ENCODE results near the gene XG. TPM values are rescaled to one million over a fixed set of nuclear protein-coding genes. Genes with fewer than 3 reads are reported as not detected.

Gene XG
- total RNA-seq, 1 experiment from 2014 or later = not detected

DNA sequence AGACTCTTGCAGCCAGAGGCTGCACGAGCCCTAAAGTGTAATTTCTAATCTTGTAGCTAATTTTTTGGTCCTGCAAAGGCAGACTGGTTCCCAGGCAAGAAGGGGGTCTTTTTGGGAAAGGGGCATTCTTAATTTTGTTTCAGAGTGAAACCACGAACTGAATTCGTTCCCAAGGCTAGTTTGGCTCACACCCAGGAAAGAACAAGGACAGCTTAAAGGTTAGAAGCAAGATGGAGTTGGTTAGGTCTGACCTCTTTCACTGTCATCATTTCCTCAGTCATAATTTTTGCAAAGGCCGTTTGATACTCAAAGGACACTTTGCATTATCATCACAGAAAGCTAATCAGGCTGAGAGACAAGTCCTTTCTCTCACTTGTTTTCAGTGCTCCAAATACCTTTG is 30.9 kb downstream of the XG start:
- no peak overlapping the region for H2AFZ ChIP-seq
- H3F3A ChIP-seq (ENCODE audit: insufficient read depth, low read depth) = no peaks in the 10 kb centered on the region
- BruUV-seq (replicated peaks) = no TSS peak
- no peak for TF ChIP-seq CTCF (conservative IDR thresholded peaks at IDR 0.05)
- no peak for TF ChIP-seq EZH2 (IDR thresholded peaks at IDR 0.05; ENCODE audit: low read depth)
- no peaks in the 10 kb centered on the region for H3K36me3 ChIP-seq (ENCODE audit: low read depth)
- H3K4me2 ChIP-seq = no peak overlapping the region
- H3K79me2 ChIP-seq (ENCODE audit: low read depth) = no peaks in the 10 kb centered on the region
- no peaks in the 10 kb centered on the region for H3K9me3 ChIP-seq (ENCODE audit: insufficient read depth, low read depth)
- H3K4me1 ChIP-seq (replicated peaks; ENCODE audit: insufficient read depth) = no peaks in the 10 kb centered on the region
- POLR2A ChIA-PET (ENCODE audit: unreplicated experiment) = no interaction called here
- CTCF ChIA-PET = no interaction called here
- no peaks in the 10 kb centered on the region for H3K9me2 ChIP-seq (ENCODE audit: insufficient read depth)
- no peaks in the 10 kb centered on the region for H4K20me1 ChIP-seq (ENCODE audit: insufficient read depth)
- H3K4me3 ChIP-seq = no peak overlapping the region
- H3K27ac ChIP-seq = no peak overlapping the region
- DNase-seq = no peak
- H3K27me3 ChIP-seq (ENCODE audit: insufficient read depth, low read depth) = no peaks in the 10 kb centered on the region
- intact Hi-C loops (cut with micrococcal nuclease; ENCODE audit: unreplicated experiment) = no loop called here

DNA sequence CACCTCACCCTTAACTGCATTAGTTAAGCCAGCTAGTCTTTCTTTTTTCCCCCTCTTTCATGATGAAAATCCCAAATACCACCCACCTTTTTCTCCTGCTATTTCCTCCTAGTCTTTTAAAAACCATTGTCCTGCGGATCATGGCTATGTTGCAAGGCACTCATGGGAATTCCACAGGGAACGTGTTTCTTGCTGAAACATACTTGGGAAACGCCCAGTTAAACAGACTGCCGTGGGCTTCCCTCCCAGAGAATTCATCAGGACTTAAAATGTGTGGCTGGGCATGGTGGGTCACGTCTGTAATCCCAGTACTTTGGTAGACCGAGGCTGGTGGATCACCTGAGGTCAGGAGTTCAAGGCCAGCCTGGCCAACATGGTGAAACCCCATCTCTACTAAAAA is 32.2 kb downstream of the XG start:
- ChIA-PET POLR2A (ENCODE audit: unreplicated experiment) (no interaction called here), CTCF (no interaction called here)
- Histone ChIP-seq H3K36me3 (ENCODE audit: low read depth) (no peaks in the 10 kb centered on the region), H4K20me1 (ENCODE audit: insufficient read depth) (no peaks in the 10 kb centered on the region), H3K4me3 (no peak overlapping the region), H3K9me3 (ENCODE audit: insufficient read depth, low read depth) (no peaks in the 10 kb centered on the region), H3K4me2 (no peak overlapping the region), H3F3A (ENCODE audit: insufficient read depth, low read depth) (no peaks in the 10 kb centered on the region), H3K27me3 (ENCODE audit: insufficient read depth, low read depth) (no peaks in the 10 kb centered on the region), H3K27ac (no peak overlapping the region), H3K4me1 (replicated peaks; ENCODE audit: insufficient read depth) (no peaks in the 10 kb centered on the region), H3K9me2 (ENCODE audit: insufficient read depth) (no peaks in the 10 kb centered on the region), H3K79me2 (ENCODE audit: low read depth) (no peaks in the 10 kb centered on the region), H2AFZ (no peak overlapping the region)
- no TSS peak for BruUV-seq (replicated peaks)
- TF ChIP-seq EZH2 (IDR thresholded peaks at IDR 0.05; ENCODE audit: low read depth) (no peak), CTCF (conservative IDR thresholded peaks at IDR 0.05) (no peak)
- DNase-seq = no peak
- intact Hi-C loops (cut with micrococcal nuclease; ENCODE audit: unreplicated experiment) = no loop called here

DNA sequence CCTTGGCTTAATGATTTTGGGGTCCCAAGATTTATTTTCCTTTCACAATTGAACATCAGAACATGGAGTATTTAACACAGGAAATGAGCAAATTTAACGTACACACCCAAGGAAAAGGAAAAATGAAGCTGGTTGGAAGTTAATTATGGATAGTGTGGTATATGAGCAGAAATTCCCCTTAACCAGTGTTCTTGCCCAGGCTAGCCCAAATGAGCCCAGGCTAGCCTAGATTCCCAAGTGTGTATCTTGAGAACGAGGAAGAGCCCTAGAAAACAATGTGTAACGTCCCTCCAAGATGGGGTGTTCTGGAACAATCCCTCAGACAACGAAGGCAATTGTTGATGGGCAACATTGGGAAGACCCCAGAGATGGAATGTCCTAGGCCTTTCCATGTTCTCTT is 33.7 kb downstream of the XG start:
- Histone ChIP-seq H3K9me3 (ENCODE audit: insufficient read depth, low read depth) (no peaks in the 10 kb centered on the region), H3K27ac (no peak overlapping the region), H3K36me3 (ENCODE audit: low read depth) (no peaks in the 10 kb centered on the region), H2AFZ (no peak overlapping the region), H3K27me3 (ENCODE audit: insufficient read depth, low read depth) (no peaks in the 10 kb centered on the region), H3K4me1 (replicated peaks; ENCODE audit: insufficient read depth) (no peaks in the 10 kb centered on the region), H3K4me3 (no peak overlapping the region), H3K79me2 (ENCODE audit: low read depth) (no peaks in the 10 kb centered on the region), H3K9me2 (ENCODE audit: insufficient read depth) (no peaks in the 10 kb centered on the region), H3K4me2 (no peak overlapping the region), H3F3A (ENCODE audit: insufficient read depth, low read depth) (no peaks in the 10 kb centered on the region), H4K20me1 (ENCODE audit: insufficient read depth) (no peaks in the 10 kb centered on the region)
- DNase-seq = no peak
- CTCF ChIA-PET = no interaction called here
- BruUV-seq (replicated peaks) = no TSS peak
- POLR2A ChIA-PET (ENCODE audit: unreplicated experiment) = no interaction called here
- intact Hi-C loops (cut with micrococcal nuclease; ENCODE audit: unreplicated experiment) = no loop called here
- TF ChIP-seq EZH2 (IDR thresholded peaks at IDR 0.05; ENCODE audit: low read depth) (no peak), CTCF (conservative IDR thresholded peaks at IDR 0.05) (no peak)

Measured in PC-9 (cell line).